B cell (primary cell): ENCODE results near the gene CD74. TPM values are rescaled to one million over a fixed set of nuclear protein-coding genes. Genes with fewer than 3 reads are reported as not detected.

Experiments used
- ATAC-seq: fragments of 200-7000 bp; cut with Tn5 transposase; one replicate; pipeline ENCODE4 v1.10.0; 2021; ENCODE audit warnings: low read depth, mild to moderate bottlenecking, moderate number of reproducible peaks, moderate library complexity
- CTCF ChIA-PET: fragments of 350-600 bp; sonication (Branson Sonifier 250); formaldehyde crosslinking; loops from one replicate; lab custom pipeline; 2021; ENCODE audit warnings: antibody characterized with exemption, inconsistent platforms; lab: Charles Lee
- POLR2A ChIA-PET: fragments of 350-600 bp; sonication (Branson Sonifier 250); formaldehyde crosslinking; loops from one replicate; lab custom pipeline; 2021; ENCODE audit warnings: antibody characterized with exemption; lab: Charles Lee
- DNase-seq: peaks from one replicate; pipeline ENCODE4 v3.0.0; 2013
- H2AFZ ChIP-seq: 2 replicates; pipeline ENCODE4 v1.6.1; 2012; ENCODE audit warnings: mild to moderate bottlenecking, low read depth, low read length; ENCODE audit not compliant: insufficient read depth, poor library complexity, severe bottlenecking
- H3K27ac ChIP-seq, 2 donors: 1 replicate in 1 of 2; 2 replicates in 1 of 2; pipeline ENCODE4 v1.5.1; 2012 to 2013; ENCODE audit warnings: low read length in 2 of 2, mild to moderate bottlenecking in 2 of 2, moderate library complexity in 1 of 2
- H3K27me3 ChIP-seq, 4 experiments: fragments of 200-600 bp in 1 of 4; sonication (generic) in 1 of 4; replicated peaks in 1 of 4; 1 replicate in 2 of 4; 2 replicates in 2 of 4; pipeline versions ENCODE4 v1.6.1 to v1.7.0; 2013 to 2016; ENCODE audit warnings: low read length in 3 of 4, mild to moderate bottlenecking in 2 of 4, mixed read lengths in 1 of 4, moderate library complexity in 1 of 4; ENCODE audit not compliant: insufficient read depth in 4 of 4, control insufficient read depth in 3 of 4; ENCODE audit errors: control extremely low read depth in 1 of 4
- H3K36me3 ChIP-seq, 2 experiments: replicated peaks in 1 of 2; 1 replicate in 1 of 2; 2 replicates in 1 of 2; pipeline versions ENCODE4 v1.6.1 to v1.7.1; 2013; ENCODE audit warnings: low read length in 1 of 2; ENCODE audit not compliant: insufficient read depth in 2 of 2, control insufficient read depth in 1 of 2; ENCODE audit errors: control extremely low read depth in 1 of 2, extremely low read depth in 1 of 2
- H3K4me1 ChIP-seq, 2 donors: fragments of 200-600 bp in 1 of 2; sonication (generic) in 1 of 2; 1 replicate in 1 of 2; 2 replicates in 1 of 2; pipeline versions ENCODE4 v1.5.1 to v1.6.1; 2013 to 2017; ENCODE audit warnings: low read length in 2 of 2; ENCODE audit not compliant: control insufficient read depth in 2 of 2, insufficient read depth in 2 of 2
- H3K4me2 ChIP-seq: replicated peaks from 2 replicates; pipeline ENCODE3; 2012; ENCODE audit warnings: mild to moderate bottlenecking, low read depth, low read length; ENCODE audit not compliant: poor library complexity, severe bottlenecking
- H3K4me3 ChIP-seq, 5 experiments: fragments of 200-600 bp in 1 of 5; sonication (generic) in 1 of 5; 1 replicate in 3 of 5; 2 replicates in 2 of 5; pipeline versions ENCODE4 v1.5.1 to v1.7.0; 2011 to 2016; ENCODE audit warnings: low read length in 4 of 5, mild to moderate bottlenecking in 4 of 5, low read depth in 2 of 5, control low read depth in 1 of 5, moderate library complexity in 1 of 5; ENCODE audit not compliant: insufficient read depth in 1 of 5; ENCODE audit errors: control extremely low read depth in 1 of 5, extremely low read depth in 1 of 5
- H3K79me2 ChIP-seq: fragments of 200-600 bp; sonication (generic); one replicate; pipeline ENCODE4 v1.6.0; 2016; ENCODE audit warnings: low read length; ENCODE audit not compliant: control insufficient read depth, insufficient read depth
- H3K9ac ChIP-seq: fragments of 200-600 bp; sonication (generic); 2 replicates; pipeline ENCODE4 v1.6.1; 2017; ENCODE audit warnings: mild to moderate bottlenecking, low read length, moderate library complexity
- H3K9me3 ChIP-seq, 3 donors: one replicate each; pipeline versions ENCODE4 v1.6.1 to v1.7.1; 2013; ENCODE audit warnings: low read length in 2 of 3; ENCODE audit not compliant: control insufficient read depth in 2 of 3, insufficient read depth in 1 of 3; ENCODE audit errors: control extremely low read depth in 1 of 3
- H4K20me1 ChIP-seq: 2 replicates; pipeline ENCODE4 v1.6.0; 2012; ENCODE audit warnings: mild to moderate bottlenecking, low read length; ENCODE audit not compliant: insufficient read depth, control insufficient read depth, poor library complexity, severe bottlenecking
- H3K27ac Mint-ChIP-seq: one replicate; pipeline ENCODE4 v1.8.0; 2021; ENCODE audit warnings: mixed read lengths
- H3K27me3 Mint-ChIP-seq: one replicate; pipeline ENCODE4 v1.8.0; 2021; ENCODE audit warnings: mixed read lengths
- H3K4me1 Mint-ChIP-seq: one replicate; pipeline ENCODE4 v1.8.0; 2021; ENCODE audit warnings: mixed read lengths
- H3K4me3 Mint-ChIP-seq: one replicate; pipeline ENCODE4 v1.8.0; 2021; ENCODE audit warnings: mixed read lengths
- H3K9me3 Mint-ChIP-seq: one replicate; pipeline ENCODE4 v1.8.0; 2022; ENCODE audit warnings: mixed read lengths; ENCODE audit not compliant: insufficient read depth
- CTCF ChIP-seq: fragments of 200-600 bp; IDR thresholded peaks from one replicate; pipeline ENCODE4 v1.8.0; 2022; ENCODE audit warnings: antibody characterized with exemption, mild to moderate bottlenecking
- EZH2 ChIP-seq: IDR thresholded peaks from 2 replicates; pipeline ENCODE4 v1.6.1; 2012; ENCODE audit warnings: borderline replicate concordance, low read depth, mild to moderate bottlenecking, moderate library complexity, low read length; ENCODE audit not compliant: insufficient read depth, poor library complexity, severe bottlenecking
- WGBS: methylation state at CpG from one replicate; pipeline ENCODE4 v1.1.5; 2013; ENCODE audit warnings: missing lambda C conversion rate; ENCODE audit not compliant: insufficient coverage; 5-methylcytosine and 5-hydroxymethylcytosine counted together
- intact Hi-C: fragments of 100-400 bp; cut with micrococcal nuclease; formaldehyde crosslinking; loops from one replicate; pipeline ENCODE4 v1.10.0; 2022
- polyA plus RNA-seq: library from polyadenylated mRNA; depleted of rRNA; stranded (reverse); fragments of >200 nt; gene quantifications from 2 replicates; pipeline ENCODE4 v1.2.3, GENCODE V29; 2012
- total RNA-seq, 2 donors: library from RNA; stranded (reverse); fragments of 120-200 nt in 1 of 2; gene quantifications; 1 replicate in 1 of 2; 2 replicates in 1 of 2; pipeline versions ENCODE4 v1.2.3 to v1.2.4, GENCODE V29; 2013 to 2022

CD74 gene
- total and polyA plus RNA-seq, 2 donors (not counting 1 experiment from before 2014, with no cell fraction given) = 5,670 to 14,307 TPM

GRCh38 chr5:150448952-150449516 lies 36.3 kb upstream of the CD74 start:
- H3K4me3 Mint-ChIP-seq = peak overlapping the region; percentile 100
- Histone ChIP-seq H3K4me1 (peaks cover 21 to 31% of the 10 kb centered on the region in 2 donors), H3K36me3 (peaks cover 2 to 43% of the 10 kb centered on the region in 2 experiments), H3K4me2 (peak overlapping the region; percentile 92), H2AFZ (peak overlapping the region; percentile 80), H3K4me3 (peak overlapping the region; percentile 80 to 98 (median 97)), H4K20me1 (peaks cover 54% of the 10 kb centered on the region), H3K27ac (peak overlapping the region; percentile 90 to 98), H3K27me3 (no peaks in the 10 kb centered on the region), H3K79me2 (peaks cover 36% of the 10 kb centered on the region), H3K9ac (peak overlapping the region; percentile 96), H3K9me3 (no peaks in the 10 kb centered on the region)
- no peak for TF ChIP-seq CTCF
- no peak for TF ChIP-seq EZH2
- POLR2A ChIA-PET = interaction anchor here (0.8 to 2.3 kb wide), 10 partner anchors 11 to 252 kb away, joined by 3 to 47 read pairs (median 6); partner anchors contain the start of genes CD74 and RBM22
- CTCF ChIA-PET = interaction anchor here (0.7 to 2.9 kb wide), 9 partner anchors 9 to 310 kb away, joined by 3 to 38 read pairs (median 10); partner anchors contain the start of genes DCTN4 and RBM22
- ATAC-seq (peak; percentile 29), DNase-seq (peak; percentile 32)
- WGBS = 2% methylated on average over 31 of the region's 31 CpGs
- peak overlapping the region; percentile 100 for H3K27ac Mint-ChIP-seq
- H3K9me3 Mint-ChIP-seq = no peaks in the 10 kb centered on the region
- no peaks in the 10 kb centered on the region for H3K27me3 Mint-ChIP-seq
- intact Hi-C loops = loop anchor here (1.0 to 2.0 kb wide), 5 partner anchors 13 to 310 kb away; partner anchors contain the start of genes DCTN4 and TCOF1
- peaks cover 30% of the 10 kb centered on the region for H3K4me1 Mint-ChIP-seq

- peak overlapping the region; percentile 100 for H3K4me3 Mint-ChIP-seq
- H3K4me2 ChIP-seq = peak overlapping the region; percentile 92
- peaks cover 30% of the 10 kb centered on the region for H3K4me1 Mint-ChIP-seq
- peak overlapping the region; percentile 80 to 98 (median 97) for H3K4me3 ChIP-seq
- H3K27me3 Mint-ChIP-seq = no peaks in the 10 kb centered on the region
- no peak for ATAC-seq
- peaks cover 36% of the 10 kb centered on the region for H3K79me2 ChIP-seq
- no peak overlapping the region for H2AFZ ChIP-seq
- H3K9me3 Mint-ChIP-seq = no peaks in the 10 kb centered on the region
- peaks cover 54% of the 10 kb centered on the region for H4K20me1 ChIP-seq
- H3K27ac Mint-ChIP-seq = peak overlapping the region; percentile 100
- H3K27ac ChIP-seq = peak overlapping the region; percentile 90 to 98
- DNase-seq = no peak
- peaks cover 15 to 24% of the 10 kb centered on the region in 2 donors for H3K4me1 ChIP-seq
- ChIA-PET POLR2A (no interaction called here), CTCF (interaction anchor here (1.7 to 2.9 kb wide), 2 partner anchors 11 to 50 kb away, joined by 4 to 38 read pairs; no protein-coding TSS in a partner anchor)
- intact Hi-C loops = loop anchor here (2.0 kb wide), 2 partner anchors 208 to 310 kb away; partner anchors contain the start of gene DCTN4
- WGBS = no CpG with 5 or more reads among the region's 4 CpGs
- TF ChIP-seq EZH2 = no peak
- TF ChIP-seq CTCF = no peak
- peaks cover 2 to 50% of the 10 kb centered on the region in 2 experiments for H3K36me3 ChIP-seq
- H3K9me3 ChIP-seq = no peaks in the 10 kb centered on the region
- no peaks in the 10 kb centered on the region for H3K27me3 ChIP-seq
- peak overlapping the region; percentile 96 for H3K9ac ChIP-seq
Observed at GRCh38 chr5:150448334-150448733, 35.6 kb upstream of the CD74 start.
